Mesothelial cell of epicardium (in vitro differentiated cells): ENCODE data around the gene B4GALT5. TPM values are rescaled to one million over a fixed set of nuclear protein-coding genes. Genes with fewer than 3 reads are reported as not detected.
A peak's percentile ranks its signal among the peaks of the same experiment; 100 is the strongest.

Source experiments
- DNase-seq, 2 experiments: peaks; one replicate each; pipeline ENCODE4 v3.0.0; 2021; ENCODE audit warnings: low spot score in 2 of 2; ENCODE audit not compliant: unreplicated experiment in 2 of 2
- H3K27ac Mint-ChIP-seq: 2 replicates; pipeline ENCODE4 v1.8.0; 2021; ENCODE audit warnings: mixed read lengths
- H3K27me3 Mint-ChIP-seq: 2 replicates; pipeline ENCODE4 v1.8.0; 2021; ENCODE audit warnings: low read depth, mixed read lengths
- H3K36me3 Mint-ChIP-seq: 2 replicates; pipeline ENCODE4 v1.8.0; 2021; ENCODE audit warnings: mixed read lengths
- H3K4me1 Mint-ChIP-seq: 2 replicates; pipeline ENCODE4 v1.8.0; 2021; ENCODE audit warnings: mixed read lengths
- H3K4me3 Mint-ChIP-seq: 2 replicates; pipeline ENCODE4 v1.8.0; 2021; ENCODE audit warnings: mild to moderate bottlenecking, moderate library complexity, mixed read lengths
- H3K9me3 Mint-ChIP-seq: 2 replicates; pipeline ENCODE4 v1.8.0; 2021; ENCODE audit warnings: mixed read lengths
- CTCF ChIP-seq: fragments of 200-600 bp; sonication (generic); IDR thresholded peaks from one replicate; pipeline ENCODE4 v1.5.0; 2021; ENCODE audit warnings: antibody characterized with exemption; ENCODE audit not compliant: unreplicated experiment
- total RNA-seq: library from RNA; stranded (reverse); gene quantifications from 3 replicates; pipeline ENCODE4 v1.2.1, GENCODE V29; 2021

B4GALT5 gene
- total RNA-seq, 1 donor from 2014 or later: 52.6 TPM

- Mint-ChIP-seq H3K27me3 (no peaks in the 10 kb centered on the region), H3K4me3 (no peak overlapping the region), H3K9me3 (no peaks in the 10 kb centered on the region), H3K4me1 (peaks cover 47% of the 10 kb centered on the region), H3K27ac (peak overlapping the region; percentile 81), H3K36me3 (no peaks in the 10 kb centered on the region)
- no peak for TF ChIP-seq CTCF
- no peak for DNase-seq
Measured at GRCh38 chr20:49594931-49595315, 118.8 kb downstream of the B4GALT5 start.

- H3K27me3 Mint-ChIP-seq: no peaks in the 10 kb centered on the region
- H3K27ac Mint-ChIP-seq: peak overlapping the region; percentile 81
- H3K4me1 Mint-ChIP-seq: peaks cover 47% of the 10 kb centered on the region
- no peaks in the 10 kb centered on the region for H3K36me3 Mint-ChIP-seq
- no peaks in the 10 kb centered on the region for H3K9me3 Mint-ChIP-seq
- no peak for TF ChIP-seq CTCF
- DNase-seq: no peak
- H3K4me3 Mint-ChIP-seq: no peak overlapping the region
Measured at GRCh38 chr20:49594143-49594930, 119.3 kb downstream of the B4GALT5 start.

GRCh38 chr20:49593466-49594142 lies 120.1 kb downstream of the B4GALT5 start:
- Mint-ChIP-seq H3K4me3 (no peak overlapping the region), H3K4me1 (peaks cover 50% of the 10 kb centered on the region), H3K27me3 (no peaks in the 10 kb centered on the region), H3K27ac (peak overlapping the region; percentile 81), H3K36me3 (no peaks in the 10 kb centered on the region), H3K9me3 (no peaks in the 10 kb centered on the region)
- TF ChIP-seq CTCF: no peak
- DNase-seq: no peak

GRCh38 chr20:49592120-49592519 lies 121.6 kb downstream of the B4GALT5 start:
- Mint-ChIP-seq H3K27ac (no peak overlapping the region), H3K36me3 (no peaks in the 10 kb centered on the region), H3K4me1 (peaks cover 62% of the 10 kb centered on the region), H3K9me3 (no peaks in the 10 kb centered on the region), H3K4me3 (no peak overlapping the region), H3K27me3 (no peaks in the 10 kb centered on the region)
- no peak for TF ChIP-seq CTCF
- DNase-seq: no peak

GRCh38 chr20:49591217-49591865 lies 122.3 kb downstream of the B4GALT5 start:
- no peak for TF ChIP-seq CTCF
- no peak overlapping the region for H3K4me3 Mint-ChIP-seq
- H3K27ac Mint-ChIP-seq: peak overlapping the region; percentile 73
- no peaks in the 10 kb centered on the region for H3K9me3 Mint-ChIP-seq
- H3K4me1 Mint-ChIP-seq: peaks cover 65% of the 10 kb centered on the region
- no peak for DNase-seq
- no peaks in the 10 kb centered on the region for H3K27me3 Mint-ChIP-seq
- H3K36me3 Mint-ChIP-seq: no peaks in the 10 kb centered on the region
